HG03196 (cell line): ENCODE data around the gene CETN2.

Experiments
- ATAC-seq: cut with Tn5 transposase; IDR thresholded peaks from one replicate; pipeline ENCODE4 v1.9.1; 2021; ENCODE audit not compliant: unreplicated experiment

The CETN2 gene

DNA sequence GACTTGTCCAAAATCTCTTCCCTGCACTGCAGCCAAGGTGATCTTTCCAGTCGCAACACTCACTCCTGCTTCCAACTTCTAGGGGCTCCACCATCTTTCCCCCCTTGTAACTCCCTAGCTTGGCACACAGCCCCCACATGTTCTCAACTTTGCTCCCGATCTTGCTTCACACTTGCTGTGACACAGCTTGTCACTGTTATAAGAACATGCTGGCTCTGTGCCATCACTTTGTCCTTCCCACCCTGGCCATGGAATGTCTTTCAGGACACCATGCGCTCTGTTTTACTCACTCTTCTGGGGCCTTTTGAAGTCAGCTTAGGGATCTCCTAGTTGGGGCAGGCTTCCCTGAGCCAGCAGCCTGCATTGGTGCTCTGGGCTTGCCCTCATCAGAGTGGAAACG is 2.8 kb upstream of the CETN2 start:
- ATAC-seq: no peak

DNA sequence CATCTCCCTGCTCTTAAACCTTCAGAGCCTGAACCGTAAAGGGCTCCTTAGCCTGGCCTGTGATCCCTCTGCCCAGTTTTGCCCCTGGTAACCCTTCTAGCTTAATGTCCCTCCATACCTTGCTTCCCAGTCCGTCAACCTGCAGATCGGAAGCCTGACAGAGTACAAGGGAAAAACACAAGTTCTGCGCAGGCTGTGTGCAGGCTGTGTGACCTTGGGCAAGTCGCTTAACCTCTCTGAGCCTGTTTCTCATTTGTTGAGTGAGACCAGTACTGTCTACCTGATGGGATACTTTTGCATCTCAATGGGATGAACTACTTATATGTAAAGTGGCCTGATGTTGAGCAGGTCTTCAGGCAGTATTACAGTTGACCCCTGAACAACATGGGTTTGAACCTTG is 2.0 kb upstream of the CETN2 start:
- ATAC-seq: no peak

DNA sequence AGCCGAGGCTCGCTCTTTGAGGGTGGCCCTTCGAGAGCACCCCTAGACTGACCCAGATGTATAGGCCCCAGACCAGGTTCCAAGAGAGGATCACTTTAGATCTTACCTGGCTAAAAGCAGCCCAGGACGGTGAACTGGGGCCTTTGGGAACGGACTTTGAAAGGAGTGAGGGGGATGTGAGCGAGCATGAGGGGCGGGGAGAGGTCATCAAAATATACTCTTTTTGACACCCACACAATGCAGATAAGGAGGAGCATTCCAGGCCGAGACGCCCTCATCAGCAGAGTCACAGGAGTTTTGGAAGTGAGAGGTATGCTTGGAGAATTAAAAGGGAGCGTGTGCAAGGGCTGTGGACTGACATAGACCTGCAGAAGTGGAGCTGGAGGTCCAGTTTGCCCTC is 834 bp upstream of the CETN2 start:
- ATAC-seq: no peak

DNA sequence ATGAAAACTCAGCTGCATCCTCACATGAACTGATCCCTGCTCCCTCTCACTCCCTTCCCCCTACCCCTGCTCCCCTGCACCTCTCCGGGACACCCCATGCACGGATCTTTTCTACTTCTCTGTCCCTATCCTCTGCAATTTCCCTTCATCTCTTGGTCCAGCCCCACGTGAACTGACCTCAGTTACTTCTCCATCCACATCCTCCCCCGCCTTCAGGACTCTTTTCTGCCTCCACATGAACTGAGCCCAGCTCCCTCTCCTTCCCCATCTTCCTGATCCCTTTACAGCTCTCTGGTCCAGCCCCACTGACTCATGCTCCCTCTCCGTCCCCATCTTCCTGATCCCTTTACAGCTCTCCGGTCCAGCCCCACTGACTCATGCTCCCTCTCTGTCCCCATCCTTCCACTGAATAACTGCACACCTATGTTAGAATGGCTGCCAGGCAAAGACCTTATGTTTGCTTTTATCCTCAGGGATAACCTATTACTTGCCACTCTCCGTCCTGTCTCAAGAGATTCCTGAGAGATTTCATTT is 5.6 kb downstream of the CETN2 start:
- ATAC-seq: no peak

DNA sequence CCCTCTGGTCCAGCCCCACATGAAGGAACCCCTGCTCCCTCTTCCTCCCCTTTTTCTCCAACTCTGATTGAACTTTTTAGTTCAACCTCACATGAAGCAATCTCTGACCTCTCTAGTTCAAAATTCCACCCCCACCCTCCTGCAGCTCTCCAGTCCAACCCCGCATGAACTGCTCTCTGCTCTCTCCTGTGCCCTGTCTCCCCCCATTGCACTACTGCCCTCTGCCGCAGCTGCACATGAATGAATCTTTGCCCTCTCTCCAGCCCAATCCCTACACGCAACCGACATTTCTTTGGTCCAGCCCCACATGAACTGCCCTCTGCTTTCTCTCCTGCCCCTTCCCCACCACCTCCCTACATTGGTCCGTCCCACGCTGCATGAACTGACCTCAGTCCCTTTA is 6.9 kb downstream of the CETN2 start:
- no peak for ATAC-seq

DNA sequence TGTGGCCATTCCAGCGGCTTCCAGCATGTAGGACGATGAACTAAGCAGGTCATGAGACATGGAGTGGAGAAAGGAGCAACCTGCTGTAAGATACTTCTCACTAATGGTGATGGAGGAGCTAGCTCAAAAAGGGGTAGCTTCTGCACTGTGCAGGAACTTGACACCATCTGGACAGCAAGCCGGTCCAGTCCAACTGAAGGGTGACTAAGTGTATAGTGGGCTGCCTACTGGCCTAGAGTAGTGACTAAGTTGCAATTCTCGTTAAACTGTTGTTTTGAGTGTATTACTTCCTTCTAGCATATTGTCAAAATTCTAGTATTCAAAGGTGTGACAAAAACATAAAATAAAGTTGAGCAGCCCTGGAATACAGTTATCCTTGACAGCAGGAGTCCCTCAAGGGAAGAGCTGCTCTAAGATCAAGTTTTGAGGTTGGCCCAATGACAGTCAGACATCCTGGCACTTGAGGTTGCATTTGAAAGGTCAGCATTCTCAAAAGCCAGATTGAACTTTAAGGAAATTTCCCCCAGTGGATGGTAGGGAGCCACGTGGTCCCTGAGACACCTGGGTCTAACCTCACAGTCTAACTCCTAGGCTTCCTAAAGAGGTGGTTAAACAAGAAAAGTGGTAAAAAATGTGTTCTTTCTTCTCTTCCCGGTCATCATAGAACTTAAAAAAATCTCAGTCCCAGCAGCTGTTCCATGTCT is 8.0 kb downstream of the CETN2 start:
- ATAC-seq: no peak

DNA sequence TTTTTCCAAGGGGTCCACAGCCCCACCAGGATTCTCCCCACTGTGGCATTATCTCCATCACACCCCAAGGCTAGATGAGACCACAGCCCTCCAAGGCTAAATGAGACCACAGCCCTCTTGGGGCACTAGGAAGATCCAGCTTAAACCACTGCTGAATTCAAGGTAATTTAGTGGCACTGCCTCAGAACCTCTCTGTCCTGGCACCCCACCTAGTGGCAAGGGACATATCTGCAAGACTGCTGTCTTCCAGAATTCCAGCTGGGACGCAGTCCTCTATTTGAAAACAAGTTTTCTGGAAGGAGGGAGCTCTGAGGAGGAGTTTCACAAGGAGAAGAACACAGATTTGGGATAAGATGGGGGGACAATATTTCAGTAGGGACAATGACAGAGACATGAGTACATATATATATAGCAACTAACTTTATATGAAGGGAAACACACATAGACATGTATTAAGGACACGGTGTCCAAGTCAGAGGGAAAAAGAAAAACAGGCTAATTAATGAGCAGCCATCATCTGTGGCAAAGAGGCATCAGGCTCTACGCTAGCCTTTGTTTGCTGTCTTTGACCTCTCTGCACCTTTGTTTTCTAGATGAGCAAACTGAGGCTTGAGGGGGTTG is 9.3 kb downstream of the CETN2 start:
- no peak for ATAC-seq

DNA sequence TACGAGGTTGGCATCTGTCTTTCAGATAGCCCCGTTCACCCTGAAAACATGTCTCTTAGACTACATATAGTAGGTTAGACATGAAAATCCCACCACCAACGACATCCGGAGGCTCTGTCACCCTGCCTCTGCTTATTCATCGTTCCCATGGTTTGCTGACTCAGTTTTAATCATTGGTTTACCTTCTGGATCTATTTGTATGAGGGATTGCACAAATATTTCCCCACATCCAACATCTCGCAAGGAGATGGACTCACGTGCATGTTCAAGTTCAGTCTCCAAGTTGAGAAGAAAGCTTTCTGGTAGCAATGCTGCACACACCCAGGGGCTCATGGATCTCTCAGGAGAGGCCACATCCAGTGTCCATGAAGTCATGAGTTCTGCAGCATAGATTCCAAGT is 10.8 kb downstream of the CETN2 start:
- no peak for ATAC-seq

DNA sequence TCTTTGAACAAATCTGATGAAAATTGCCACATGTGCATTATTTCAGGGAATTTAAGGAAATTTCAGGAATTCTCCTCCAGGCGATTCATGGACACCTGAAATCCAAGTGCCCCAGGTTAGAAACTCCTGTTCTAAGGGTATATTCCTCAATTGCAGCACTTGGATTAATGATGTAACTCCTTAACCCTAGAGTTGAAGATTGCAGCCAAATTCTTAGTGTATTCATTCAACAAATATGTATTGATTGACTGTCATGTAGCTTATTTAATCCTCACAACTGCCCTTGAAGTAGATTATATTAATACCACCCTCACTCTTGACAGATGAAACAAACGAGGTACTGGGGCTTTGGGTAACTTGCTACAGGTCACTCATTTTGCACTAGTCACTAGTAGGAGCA is 11.3 kb downstream of the CETN2 start:
- ATAC-seq: no peak

DNA sequence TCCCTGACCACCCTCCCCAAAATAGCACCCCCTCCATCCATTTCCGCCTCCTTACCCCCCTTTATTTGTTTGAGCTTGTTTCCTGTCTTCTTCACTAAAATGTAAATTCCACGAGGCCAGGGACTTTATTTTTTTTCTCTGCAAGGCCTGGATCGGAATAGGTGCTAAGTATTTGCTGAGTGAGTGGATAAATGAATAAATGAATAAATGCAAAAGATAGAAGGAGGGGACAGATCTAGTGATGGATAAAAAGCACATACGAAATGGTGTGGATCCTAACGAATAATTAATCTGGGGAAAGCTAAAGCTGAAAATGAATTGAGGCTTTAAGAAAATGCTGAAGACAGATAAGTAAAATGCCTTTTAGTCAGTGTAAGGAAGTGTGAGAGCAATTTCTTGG is 12.2 kb downstream of the CETN2 start:
- no peak for ATAC-seq

DNA sequence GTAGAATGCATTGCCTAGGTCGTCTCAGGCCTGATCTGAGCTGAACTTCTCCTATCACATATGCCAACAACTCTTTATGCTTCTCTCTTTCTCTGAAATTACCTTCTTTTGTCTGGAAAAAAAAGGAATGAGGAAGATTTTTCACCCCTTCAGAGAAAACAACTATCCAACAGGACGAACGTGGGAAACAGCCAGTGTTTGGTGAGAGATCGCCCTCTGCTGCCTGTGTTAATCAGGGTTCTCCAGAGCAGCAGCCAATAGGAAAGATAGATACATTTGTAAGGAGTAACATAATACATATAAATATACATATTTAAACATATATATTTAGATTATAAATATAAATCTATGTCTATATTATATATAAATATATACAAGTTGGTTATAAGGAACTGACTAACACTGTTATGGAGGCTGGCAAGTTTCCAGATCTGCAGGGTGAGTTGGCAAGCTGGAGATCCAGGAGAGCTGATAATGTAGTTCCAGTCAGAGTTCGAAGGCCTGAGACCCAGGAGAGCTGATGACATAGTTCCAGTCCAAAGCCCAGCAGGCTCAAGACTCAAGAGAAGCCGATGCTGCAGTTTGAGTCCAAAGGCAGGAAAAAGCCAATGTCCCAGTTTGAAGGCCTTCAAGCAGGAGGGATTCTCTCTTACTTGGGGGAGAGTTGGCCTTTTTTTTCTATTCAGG is 13.3 kb downstream of the CETN2 start:
- no peak for ATAC-seq

DNA sequence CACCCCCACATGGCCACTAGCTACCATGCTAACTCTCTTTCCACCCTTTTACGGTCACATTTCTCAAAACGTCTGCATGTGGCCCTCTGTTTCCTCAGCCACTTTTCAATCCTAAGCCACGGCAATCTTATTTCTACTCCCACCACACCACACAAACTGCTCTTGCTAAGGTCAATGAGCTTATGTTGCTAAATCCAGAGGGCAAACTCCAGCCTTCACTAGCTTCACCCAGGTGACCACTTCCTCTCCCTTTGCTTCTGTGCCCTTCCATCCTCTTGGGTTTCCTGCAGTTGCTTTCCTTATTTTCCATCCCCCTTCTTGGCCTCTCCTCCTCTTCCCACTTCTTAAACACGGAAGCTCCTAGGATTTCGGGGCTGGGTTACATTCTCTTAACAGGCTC is 16.5 kb downstream of the CETN2 start:
- ATAC-seq: no peak

DNA sequence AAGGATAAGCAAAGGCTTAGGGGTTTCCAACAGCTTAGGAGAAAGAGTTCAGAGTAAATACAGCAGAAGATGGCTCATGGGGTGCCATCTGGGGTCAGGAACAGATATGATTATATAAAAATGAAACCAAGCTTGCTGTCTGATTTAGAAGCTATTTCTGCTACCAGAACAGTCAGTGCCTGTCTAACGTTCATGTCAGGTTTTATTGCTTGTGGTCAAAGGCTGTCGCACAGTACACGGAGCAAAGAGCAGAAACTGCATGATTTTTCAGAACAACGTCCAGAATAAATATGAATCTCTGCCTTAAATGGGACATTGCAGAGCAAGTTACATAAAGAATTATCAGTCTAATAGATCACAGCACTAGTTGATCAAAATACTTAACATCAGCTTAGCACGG is 17.4 kb downstream of the CETN2 start:
- no peak for ATAC-seq

DNA sequence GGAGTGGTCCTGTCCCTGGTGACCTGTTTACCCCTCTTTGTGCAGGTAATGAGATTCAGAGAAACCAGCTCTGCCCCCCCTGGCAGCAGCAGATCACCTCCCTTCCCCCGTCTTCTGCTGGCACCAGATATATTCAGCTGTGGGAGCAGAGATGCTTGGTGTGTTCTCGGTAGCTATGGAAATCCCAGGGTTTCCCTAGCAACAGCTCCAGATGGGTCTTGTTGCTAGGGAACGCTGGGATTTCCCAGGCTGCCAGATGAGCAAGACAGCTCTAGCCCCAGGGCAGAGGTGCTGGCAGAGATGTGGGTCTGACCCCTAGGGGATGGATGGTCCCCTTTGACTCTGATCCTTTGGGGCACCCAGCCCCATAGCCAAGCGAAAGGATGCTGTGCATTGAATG is 20.2 kb downstream of the CETN2 start:
- ATAC-seq: no peak

DNA sequence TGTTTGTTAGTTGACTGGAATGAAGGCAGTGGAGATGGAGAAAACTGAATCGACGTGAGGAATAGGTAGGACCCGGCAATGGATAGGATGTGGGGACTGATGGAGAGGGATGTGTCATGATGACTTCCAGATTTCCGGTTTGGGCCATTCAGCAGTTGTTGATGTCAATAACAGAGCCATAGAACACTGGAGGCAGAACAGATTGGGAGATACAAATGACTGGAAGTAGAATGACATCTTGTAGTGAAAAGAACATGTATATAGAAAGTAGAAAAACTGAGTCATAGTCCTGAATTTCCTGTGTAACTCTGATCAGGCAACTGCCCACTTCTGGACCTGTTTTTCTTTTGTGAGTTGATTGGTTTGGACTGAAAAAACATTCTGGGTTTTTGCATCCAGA is 24.5 kb downstream of the CETN2 start:
- no peak for ATAC-seq

DNA sequence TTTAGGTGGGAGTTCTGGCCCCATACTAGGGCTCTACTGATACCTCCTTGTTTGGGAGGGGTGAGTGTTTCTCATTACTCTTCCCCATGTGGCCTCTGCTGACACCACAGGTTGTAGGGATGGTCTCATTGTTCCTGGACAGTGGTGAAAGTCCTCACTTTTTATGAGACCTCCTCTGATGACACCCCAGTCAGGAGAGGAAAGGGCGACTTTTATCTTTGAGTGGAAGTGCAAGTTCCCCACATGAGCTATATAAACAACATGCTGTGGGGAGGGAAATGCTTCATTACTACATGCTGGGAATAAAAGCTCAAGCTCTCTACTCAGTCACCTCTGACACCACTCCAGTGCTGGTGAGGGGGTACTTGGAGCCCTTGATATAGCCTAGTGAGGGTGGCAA is 31.6 kb downstream of the CETN2 start:
- ATAC-seq: no peak

DNA sequence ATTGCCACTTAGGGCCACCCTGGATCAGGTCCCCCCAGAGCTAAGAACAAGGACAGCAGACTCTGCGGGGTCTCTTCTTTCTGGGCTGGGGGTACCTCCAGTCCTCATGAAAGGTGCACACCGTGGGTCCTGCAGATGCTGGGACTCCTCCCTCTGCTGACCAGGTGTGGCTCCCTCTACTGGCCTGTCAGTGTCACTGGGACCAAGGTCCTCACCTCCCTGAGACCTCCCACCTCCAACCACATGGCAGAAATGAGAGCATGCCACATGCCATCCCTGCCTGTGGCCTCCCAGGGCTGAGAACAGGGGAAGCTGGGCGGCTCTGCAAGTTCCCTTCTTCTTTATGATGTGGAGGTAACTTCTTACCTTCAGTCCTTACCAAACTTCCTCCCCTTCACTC is 43.5 kb downstream of the CETN2 start:
- peak; percentile 61 for ATAC-seq
